Measurements from ENCODE around the gene ATP9A.

GRCh38 chr20:51647674-51648570 lies 120.3 kb downstream of the ATP9A start:
- TF ChIP-seq, protein P1, sequence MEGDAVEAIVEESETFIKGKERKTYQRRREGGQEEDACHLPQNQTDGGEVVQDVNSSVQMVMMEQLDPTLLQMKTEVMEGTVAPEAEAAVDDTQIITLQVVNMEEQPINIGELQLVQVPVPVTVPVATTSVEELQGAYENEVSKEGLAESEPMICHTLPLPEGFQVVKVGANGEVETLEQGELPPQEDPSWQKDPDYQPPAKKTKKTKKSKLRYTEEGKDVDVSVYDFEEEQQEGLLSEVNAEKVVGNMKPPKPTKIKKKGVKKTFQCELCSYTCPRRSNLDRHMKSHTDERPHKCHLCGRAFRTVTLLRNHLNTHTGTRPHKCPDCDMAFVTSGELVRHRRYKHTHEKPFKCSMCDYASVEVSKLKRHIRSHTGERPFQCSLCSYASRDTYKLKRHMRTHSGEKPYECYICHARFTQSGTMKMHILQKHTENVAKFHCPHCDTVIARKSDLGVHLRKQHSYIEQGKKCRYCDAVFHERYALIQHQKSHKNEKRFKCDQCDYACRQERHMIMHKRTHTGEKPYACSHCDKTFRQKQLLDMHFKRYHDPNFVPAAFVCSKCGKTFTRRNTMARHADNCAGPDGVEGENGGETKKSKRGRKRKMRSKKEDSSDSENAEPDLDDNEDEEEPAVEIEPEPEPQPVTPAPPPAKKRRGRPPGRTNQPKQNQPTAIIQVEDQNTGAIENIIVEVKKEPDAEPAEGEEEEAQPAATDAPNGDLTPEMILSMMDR (IDR thresholded peaks at IDR 0.05; ENCODE audit: low read depth, low read length) = no peak
- TF ChIP-seq POLR2A (IDR thresholded peaks at IDR 0.05; ENCODE audit: extremely low read depth, insufficient read length) (no peak), MYC (IDR thresholded peaks at IDR 0.05; ENCODE audit: low read depth, low read length) (no peak)
- TF ChIP-seq, protein P2, sequence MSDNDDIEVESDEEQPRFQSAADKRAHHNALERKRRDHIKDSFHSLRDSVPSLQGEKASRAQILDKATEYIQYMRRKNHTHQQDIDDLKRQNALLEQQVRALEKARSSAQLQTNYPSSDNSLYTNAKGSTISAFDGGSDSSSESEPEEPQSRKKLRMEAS (IDR thresholded peaks at IDR 0.05; ENCODE audit: low read depth, low read length) = no peak
